Fibroblast of mammary gland (primary cell): ENCODE measurements around the gene TBC1D22B.

Experiments used
- DNase-seq: peaks from one replicate; pipeline ENCODE4 v3.0.0-alpha.2; 2010; ENCODE audit warnings: low read depth
- H3K4me3 ChIP-seq: 2 replicates; pipeline ENCODE4 v1.5.1; 2011; ENCODE audit warnings: low read depth, mild to moderate bottlenecking, low read length, moderate library complexity; ENCODE audit not compliant: control insufficient read depth
- TF ChIP-seq, protein P1 (sequence below): conservative IDR thresholded peaks from 2 replicates; pipeline ENCODE4 v1.5.1; 2011; ENCODE audit warnings: low read depth, low read length, inconsistent platforms; ENCODE audit not compliant: control insufficient read depth, insufficient read depth

The TBC1D22B gene

DNA sequence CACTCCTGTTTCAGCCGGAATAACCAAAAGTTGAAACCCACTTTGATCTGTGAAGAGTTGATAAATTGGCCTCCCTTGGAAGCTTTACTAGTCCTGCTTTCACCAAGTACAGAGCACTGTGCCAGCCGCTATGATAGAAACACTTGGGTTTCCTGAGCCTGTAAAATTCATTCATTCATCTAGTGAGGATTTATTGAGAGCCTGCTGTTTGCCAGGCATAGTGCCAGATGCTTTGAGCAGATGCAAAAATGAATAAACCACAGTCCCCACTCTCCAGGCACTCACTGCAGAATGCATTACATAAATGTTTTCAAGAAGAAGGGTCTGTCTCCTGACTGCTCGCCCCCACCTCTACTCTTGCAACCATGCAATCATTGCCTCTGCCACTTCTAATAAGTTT, 25.7 kb downstream of the TBC1D22B start:
- TF ChIP-seq, protein P1, sequence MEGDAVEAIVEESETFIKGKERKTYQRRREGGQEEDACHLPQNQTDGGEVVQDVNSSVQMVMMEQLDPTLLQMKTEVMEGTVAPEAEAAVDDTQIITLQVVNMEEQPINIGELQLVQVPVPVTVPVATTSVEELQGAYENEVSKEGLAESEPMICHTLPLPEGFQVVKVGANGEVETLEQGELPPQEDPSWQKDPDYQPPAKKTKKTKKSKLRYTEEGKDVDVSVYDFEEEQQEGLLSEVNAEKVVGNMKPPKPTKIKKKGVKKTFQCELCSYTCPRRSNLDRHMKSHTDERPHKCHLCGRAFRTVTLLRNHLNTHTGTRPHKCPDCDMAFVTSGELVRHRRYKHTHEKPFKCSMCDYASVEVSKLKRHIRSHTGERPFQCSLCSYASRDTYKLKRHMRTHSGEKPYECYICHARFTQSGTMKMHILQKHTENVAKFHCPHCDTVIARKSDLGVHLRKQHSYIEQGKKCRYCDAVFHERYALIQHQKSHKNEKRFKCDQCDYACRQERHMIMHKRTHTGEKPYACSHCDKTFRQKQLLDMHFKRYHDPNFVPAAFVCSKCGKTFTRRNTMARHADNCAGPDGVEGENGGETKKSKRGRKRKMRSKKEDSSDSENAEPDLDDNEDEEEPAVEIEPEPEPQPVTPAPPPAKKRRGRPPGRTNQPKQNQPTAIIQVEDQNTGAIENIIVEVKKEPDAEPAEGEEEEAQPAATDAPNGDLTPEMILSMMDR = no peak
- no peak for DNase-seq

DNA sequence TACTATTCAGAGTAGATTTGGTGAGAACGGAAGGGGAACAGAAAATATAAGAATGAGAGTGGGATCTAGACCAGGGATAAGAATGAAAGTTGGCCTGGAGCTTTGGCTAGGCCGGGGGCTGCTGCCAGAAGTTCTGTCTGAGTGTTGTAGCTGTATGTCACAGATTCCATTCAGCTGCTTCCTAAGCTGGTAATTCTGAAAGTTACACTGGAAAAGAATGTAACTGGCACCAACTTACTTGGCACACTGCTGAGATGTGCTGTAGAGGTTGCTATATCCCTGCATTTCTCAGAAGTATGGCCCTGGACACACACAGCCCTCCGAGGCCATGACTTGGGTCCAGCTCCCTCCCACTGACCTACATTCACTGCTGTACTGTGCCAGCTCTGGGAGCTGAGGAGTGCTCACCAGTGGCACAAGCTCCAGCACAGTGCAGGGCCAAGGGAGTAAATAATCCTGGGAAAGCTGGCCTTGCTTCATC, 26.1 kb downstream of the TBC1D22B start:
- no peak for DNase-seq
- no peak overlapping the region for H3K4me3 ChIP-seq
- TF ChIP-seq, protein P1 = no peak

More for the DNA sequence above, 25.7 kb downstream of the TBC1D22B start:
- H3K4me3 ChIP-seq = no peak overlapping the region

- no peak for DNase-seq
- no peak overlapping the region for H3K4me3 ChIP-seq
- TF ChIP-seq, protein P1 = no peak
These were observed 27.2 kb downstream of the TBC1D22B start for GRCh38 chr6:37284781-37285180.

DNA sequence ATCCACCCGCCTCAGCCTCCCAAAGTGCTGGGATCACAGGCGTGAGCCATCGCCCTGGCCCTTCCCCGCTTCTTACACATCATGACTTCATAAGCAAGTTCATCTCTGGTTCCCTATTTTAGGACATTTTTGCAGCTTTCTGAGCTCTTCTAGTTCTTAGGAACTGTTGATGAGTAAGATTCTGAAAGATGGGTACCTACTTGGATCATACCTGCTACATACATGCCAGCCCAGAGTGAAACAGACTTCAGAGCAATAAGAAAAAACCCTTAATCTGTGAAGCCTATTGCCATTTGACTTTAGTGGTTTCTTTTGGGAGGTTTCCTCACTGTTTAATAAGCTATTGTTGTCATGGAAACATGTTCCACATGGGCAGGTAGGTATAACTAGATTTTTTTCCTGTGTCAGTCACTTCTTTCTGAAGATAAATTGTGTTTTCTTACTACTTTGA, 28.3 kb downstream of the TBC1D22B start:
- H3K4me3 ChIP-seq = no peak overlapping the region
- no peak for DNase-seq
- TF ChIP-seq, protein P1 = no peak

DNA sequence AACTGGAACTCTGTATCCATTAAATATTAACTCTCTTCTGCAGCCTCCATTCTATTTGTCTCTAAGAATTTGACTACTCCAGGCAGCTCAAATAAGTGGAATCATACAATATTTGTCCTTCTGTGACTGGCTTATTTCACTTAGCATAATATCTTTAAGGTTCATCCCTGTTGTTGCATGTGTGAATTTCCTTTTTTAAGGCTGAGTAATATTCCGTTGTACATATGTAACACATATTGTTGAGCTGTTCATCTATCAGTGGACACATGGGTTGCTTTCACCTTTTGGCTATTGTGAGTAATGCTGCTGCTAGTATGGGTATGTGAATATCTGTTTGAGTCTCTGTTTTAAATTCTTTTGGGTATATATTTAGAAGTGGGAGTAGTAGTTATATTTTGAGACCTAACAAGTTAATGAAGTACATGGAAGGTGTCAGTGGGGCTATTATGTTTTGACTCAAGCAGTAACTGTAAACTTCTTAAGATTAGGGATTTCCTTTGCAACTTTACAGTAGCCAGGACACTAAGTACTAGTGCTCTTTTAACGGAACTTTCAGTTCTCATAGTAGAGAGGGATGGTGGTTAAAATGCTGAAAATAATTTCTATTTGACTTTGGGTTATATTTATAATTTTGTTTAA, 30.1 kb downstream of the TBC1D22B start:
- no peak for DNase-seq
- TF ChIP-seq, protein P1 = no peak
- no peak overlapping the region for H3K4me3 ChIP-seq

GRCh38 chr6:37288247-37288646, 30.7 kb downstream of the TBC1D22B start:
- TF ChIP-seq, protein P1 = no peak
- no peak overlapping the region for H3K4me3 ChIP-seq
- DNase-seq = no peak
